Measurements from ENCODE around the gene SCYL1.
A peak's percentile ranks its signal among the peaks of the same experiment; 100 is the strongest.
"Not testable (repeated sequence)": the region's sequence is repeated elsewhere in the genome, so short reads cannot be mapped to it uniquely, and the experiment has no call there.

Gene SCYL1

GRCh38 chr11:65505466-65506289 lies 19.2 kb upstream of the SCYL1 start:
- Mint-ChIP-seq H3K4me1 (peaks cover 49% of the 10 kb centered on the region), H3K4me3 (no peak overlapping the region), H3K9me3 (no peaks in the 10 kb centered on the region), H3K36me3 (peaks cover 38% of the 10 kb centered on the region), H3K27ac (peak overlapping the region; percentile 84), H3K27me3 (no peaks in the 10 kb centered on the region)
- no peak for DNase-seq
- CTCF ChIA-PET, result interaction anchor here (1.5 to 10.5 kb wide), 4 partner anchors 34 to 88 kb away, joined by 4 to 145 read pairs (median 6); no protein-coding TSS in a partner anchor

GRCh38 chr11:65506290-65506771 lies 18.6 kb upstream of the SCYL1 start:
- Mint-ChIP-seq H3K4me3 (no peak overlapping the region), H3K4me1 (peaks cover 50% of the 10 kb centered on the region), H3K27me3 (no peaks in the 10 kb centered on the region), H3K9me3 (no peaks in the 10 kb centered on the region), H3K36me3 (peaks cover 38% of the 10 kb centered on the region), H3K27ac (peak overlapping the region; percentile 84)
- no peak for DNase-seq
- CTCF ChIA-PET, result interaction anchor here (1.9 to 10.5 kb wide), 2 partner anchors 74 to 88 kb away, joined by 4 to 145 read pairs; no protein-coding TSS in a partner anchor

GRCh38 chr11:65506772-65507505 lies 17.9 kb upstream of the SCYL1 start:
- Mint-ChIP-seq H3K27me3 (no peaks in the 10 kb centered on the region), H3K27ac (peak overlapping the region; percentile 84), H3K4me1 (peaks cover 50% of the 10 kb centered on the region)

GRCh38 chr11:65512311-65512710 lies 12.6 kb upstream of the SCYL1 start:
- H3K36me3 Mint-ChIP-seq, DNase-seq, H3K27ac Mint-ChIP-seq, H3K9me3 Mint-ChIP-seq, H3K4me3 Mint-ChIP-seq: not testable (repeated sequence)
- Mint-ChIP-seq H3K27me3 (peaks cover 17% of the 10 kb centered on the region), H3K4me1 (peaks cover 20% of the 10 kb centered on the region)
- CTCF ChIA-PET, result interaction anchor here (0.7 to 2.4 kb wide), 4 partner anchors 33 to 146 kb away, joined by 3 to 12 read pairs (median 5); no protein-coding TSS in a partner anchor

More at GRCh38 chr11:65506772-65507505, 17.9 kb upstream of the SCYL1 start:
- Mint-ChIP-seq H3K4me3 (no peak overlapping the region), H3K36me3 (peaks cover 38% of the 10 kb centered on the region), H3K9me3 (no peaks in the 10 kb centered on the region)
- DNase-seq, result peak; percentile 44
- CTCF ChIA-PET, result interaction anchor here (1.9 to 10.5 kb wide), 3 partner anchors 35 to 89 kb away, joined by 4 to 145 read pairs (median 26); no protein-coding TSS in a partner anchor

- Mint-ChIP-seq H3K4me3 (peak overlapping the region; percentile 7), H3K27me3 (peaks cover 17% of the 10 kb centered on the region)
- CTCF ChIA-PET, result interaction anchor here (1.2 kb wide), 1 partner anchor 184 kb away, joined by 3 read pairs; no protein-coding TSS in a partner anchor
These were observed 8.5 kb upstream of the SCYL1 start for GRCh38 chr11:65516135-65516968.

GRCh38 chr11:65518941-65519549 lies 5.8 kb upstream of the SCYL1 start:
- DNase-seq, H3K27ac Mint-ChIP-seq, H3K27me3 Mint-ChIP-seq, H3K36me3 Mint-ChIP-seq, H3K9me3 Mint-ChIP-seq, H3K4me3 Mint-ChIP-seq: not testable (repeated sequence)
- peaks cover 27% of the 10 kb centered on the region for H3K4me1 Mint-ChIP-seq
- CTCF ChIA-PET, result interaction anchor here (0.9 kb wide), 1 partner anchor 75 kb away, joined by 3 read pairs; no protein-coding TSS in a partner anchor

More at GRCh38 chr11:65516135-65516968, 8.5 kb upstream of the SCYL1 start:
- Mint-ChIP-seq H3K27ac (no peak overlapping the region), H3K4me1 (peaks cover 2% of the 10 kb centered on the region), H3K36me3 (no peaks in the 10 kb centered on the region), H3K9me3 (peaks cover 2% of the 10 kb centered on the region)
- no peak for DNase-seq

GRCh38 chr11:65521777-65522521 lies 2.9 kb upstream of the SCYL1 start:
- H3K27me3 Mint-ChIP-seq, H3K9me3 Mint-ChIP-seq, H3K36me3 Mint-ChIP-seq: not testable (repeated sequence)
- H3K4me1 Mint-ChIP-seq, result peaks cover 47% of the 10 kb centered on the region
- H3K4me3 Mint-ChIP-seq, result peak overlapping the region; percentile 62
- peak overlapping the region; percentile 42 for H3K27ac Mint-ChIP-seq
- CTCF ChIA-PET, result interaction anchor here (0.7 kb wide), 1 partner anchor 50 kb away, joined by 3 read pairs; no protein-coding TSS in a partner anchor
- DNase-seq, result peak; percentile 45

GRCh38 chr11:65522718-65523630 lies 1.9 kb upstream of the SCYL1 start:
- H3K4me3 Mint-ChIP-seq, result peak overlapping the region; percentile 62
- peaks cover 11% of the 10 kb centered on the region for H3K36me3 Mint-ChIP-seq
- peak overlapping the region; percentile 93 for H3K27ac Mint-ChIP-seq
- not testable (repeated sequence) for H3K9me3 Mint-ChIP-seq, H3K27me3 Mint-ChIP-seq
- H3K4me1 Mint-ChIP-seq, result peaks cover 52% of the 10 kb centered on the region
- CTCF ChIA-PET, result interaction anchor here (0.7 kb wide), 1 partner anchor 49 kb away, joined by 3 read pairs; no protein-coding TSS in a partner anchor
- peak; percentile 43 for DNase-seq

GRCh38 chr11:65523631-65523968 lies 1.3 kb upstream of the SCYL1 start:
- CTCF ChIA-PET, DNase-seq, H3K27me3 Mint-ChIP-seq, H3K9me3 Mint-ChIP-seq: not testable (repeated sequence)
- peaks cover 53% of the 10 kb centered on the region for H3K4me1 Mint-ChIP-seq
- H3K27ac Mint-ChIP-seq, result peak overlapping the region; percentile 93
- peak overlapping the region; percentile 62 for H3K4me3 Mint-ChIP-seq
- peaks cover 13% of the 10 kb centered on the region for H3K36me3 Mint-ChIP-seq

GRCh38 chr11:65524014-65524740 lies 706 bp upstream of the SCYL1 start:
- Mint-ChIP-seq H3K4me3 (peak overlapping the region; percentile 66), H3K4me1 (peaks cover 57% of the 10 kb centered on the region), H3K27me3 (no peaks in the 10 kb centered on the region), H3K36me3 (peaks cover 17% of the 10 kb centered on the region), H3K9me3 (no peaks in the 10 kb centered on the region), H3K27ac (peak overlapping the region; percentile 93)
- DNase-seq, result no peak
- CTCF ChIA-PET, result interaction anchor here (0.8 to 2.9 kb wide), 3 partner anchors 14 to 108 kb away, joined by 3 to 12 read pairs (median 4); no protein-coding TSS in a partner anchor
